Kidney epithelial cell (primary cell): ENCODE measurements around the gene ATF3. TPM values are rescaled to one million over a fixed set of nuclear protein-coding genes. Genes with fewer than 3 reads are reported as not detected.

ENCODE experiments used
- DNase-seq: peaks from one replicate; pipeline ENCODE4 v3.0.0-alpha.2; 2010; ENCODE audit warnings: low read depth
- H3K27me3 ChIP-seq: 2 replicates; pipeline ENCODE4 v1.6.0; 2011; ENCODE audit warnings: low read length; ENCODE audit not compliant: control insufficient read depth, insufficient read depth
- H3K36me3 ChIP-seq: 2 replicates; pipeline ENCODE4 v1.5.1; 2011; ENCODE audit warnings: low read length; ENCODE audit not compliant: control insufficient read depth, insufficient read depth
- H3K4me3 ChIP-seq: 2 replicates; pipeline ENCODE4 v1.5.1; 2011; ENCODE audit warnings: low read depth, mild to moderate bottlenecking, control low read depth, low read length
- total RNA-seq: library from RNA; depleted of rRNA; stranded (reverse); fragments of >200 nt; gene quantifications from 2 replicates; pipeline ENCODE4 v1.2.3, GENCODE V29; 2015
- TF ChIP-seq, protein P1 (sequence below): IDR thresholded peaks from 2 replicates; pipeline ENCODE4 v1.5.1; 2011; ENCODE audit warnings: mild to moderate bottlenecking, moderate library complexity, low read length, control low read depth, inconsistent platforms; ENCODE audit not compliant: insufficient read depth, poor library complexity, severe bottlenecking

ATF3 gene
- total RNA-seq, 1 donor from 2014 or later: 99.2 TPM

- Histone ChIP-seq H3K36me3 (no peaks in the 10 kb centered on the region), H3K27me3 (no peaks in the 10 kb centered on the region), H3K4me3 (no peak overlapping the region)
- TF ChIP-seq, protein P1, sequence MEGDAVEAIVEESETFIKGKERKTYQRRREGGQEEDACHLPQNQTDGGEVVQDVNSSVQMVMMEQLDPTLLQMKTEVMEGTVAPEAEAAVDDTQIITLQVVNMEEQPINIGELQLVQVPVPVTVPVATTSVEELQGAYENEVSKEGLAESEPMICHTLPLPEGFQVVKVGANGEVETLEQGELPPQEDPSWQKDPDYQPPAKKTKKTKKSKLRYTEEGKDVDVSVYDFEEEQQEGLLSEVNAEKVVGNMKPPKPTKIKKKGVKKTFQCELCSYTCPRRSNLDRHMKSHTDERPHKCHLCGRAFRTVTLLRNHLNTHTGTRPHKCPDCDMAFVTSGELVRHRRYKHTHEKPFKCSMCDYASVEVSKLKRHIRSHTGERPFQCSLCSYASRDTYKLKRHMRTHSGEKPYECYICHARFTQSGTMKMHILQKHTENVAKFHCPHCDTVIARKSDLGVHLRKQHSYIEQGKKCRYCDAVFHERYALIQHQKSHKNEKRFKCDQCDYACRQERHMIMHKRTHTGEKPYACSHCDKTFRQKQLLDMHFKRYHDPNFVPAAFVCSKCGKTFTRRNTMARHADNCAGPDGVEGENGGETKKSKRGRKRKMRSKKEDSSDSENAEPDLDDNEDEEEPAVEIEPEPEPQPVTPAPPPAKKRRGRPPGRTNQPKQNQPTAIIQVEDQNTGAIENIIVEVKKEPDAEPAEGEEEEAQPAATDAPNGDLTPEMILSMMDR: no peak
- no peak for DNase-seq
These were observed 37.3 kb downstream of the ATF3 start for GRCh38 chr1:212645546-212646543.

DNA sequence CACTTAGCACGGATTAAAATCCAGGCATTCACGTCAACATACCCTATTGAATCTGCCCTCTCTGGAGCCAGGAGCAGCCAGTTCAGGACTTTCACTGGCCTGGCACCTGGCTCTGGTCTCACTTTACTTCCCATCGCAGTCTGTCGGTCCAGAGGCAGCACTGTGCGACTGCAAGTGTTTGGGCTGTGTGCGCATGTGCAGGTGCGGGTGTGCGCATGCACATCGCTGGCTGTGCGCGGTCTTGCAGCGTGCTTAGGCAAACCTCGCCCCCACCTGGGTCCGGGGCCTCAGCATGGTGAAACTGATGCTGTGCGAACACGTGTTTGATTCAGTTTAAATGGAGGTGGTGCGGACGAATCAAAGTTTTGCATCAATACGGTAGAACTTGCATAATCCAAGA, 38.0 kb downstream of the ATF3 start:
- no peak overlapping the region for H3K4me3 ChIP-seq
- TF ChIP-seq, protein P1: no peak
- no peak for DNase-seq
- no peaks in the 10 kb centered on the region for H3K27me3 ChIP-seq
- H3K36me3 ChIP-seq: no peaks in the 10 kb centered on the region

DNA sequence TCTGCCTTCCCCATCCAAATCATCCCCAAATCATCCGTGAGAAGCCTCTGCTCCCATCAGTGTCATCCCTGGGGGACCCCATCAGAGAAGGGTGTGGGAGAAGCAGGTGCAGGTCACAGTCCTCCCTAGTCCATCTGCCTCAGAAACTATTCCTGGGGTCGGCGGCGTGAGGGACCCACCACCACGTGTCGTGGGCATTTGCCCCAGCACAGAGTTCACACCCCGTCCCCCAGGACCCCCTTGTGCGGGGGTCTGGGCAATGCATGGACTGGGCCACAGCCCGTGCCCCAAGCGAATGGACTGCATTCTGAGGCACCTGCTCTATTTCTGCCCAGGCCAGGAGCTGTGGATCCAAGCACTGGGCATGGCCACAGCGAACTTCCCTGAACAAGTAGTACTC, 38.4 kb downstream of the ATF3 start:
- H3K36me3 ChIP-seq: no peaks in the 10 kb centered on the region
- TF ChIP-seq, protein P1: no peak
- no peaks in the 10 kb centered on the region for H3K27me3 ChIP-seq
- no peak for DNase-seq
- H3K4me3 ChIP-seq: no peak overlapping the region

DNA sequence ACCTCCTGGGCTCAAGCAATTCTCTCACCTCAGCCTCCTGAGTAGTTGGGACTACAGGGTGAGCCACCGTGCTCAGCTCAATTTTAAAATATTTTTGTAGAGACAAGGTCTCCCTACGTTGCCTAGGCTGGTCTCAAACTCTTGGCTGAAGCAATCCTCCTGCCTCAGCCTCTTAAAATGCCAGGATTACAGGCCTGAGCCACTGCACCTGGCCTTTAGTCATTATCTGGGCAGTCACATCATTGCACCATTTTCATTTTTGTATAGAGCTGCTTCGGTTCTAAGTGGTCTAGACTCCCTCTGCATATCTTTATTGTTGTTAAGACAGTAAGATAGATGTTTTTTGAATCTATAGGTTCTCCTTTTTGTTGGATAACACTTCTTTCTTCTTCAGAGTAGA, 39.9 kb downstream of the ATF3 start:
- Histone ChIP-seq H3K27me3 (no peaks in the 10 kb centered on the region), H3K36me3 (no peaks in the 10 kb centered on the region), H3K4me3 (no peak overlapping the region)
- no peak for DNase-seq
- TF ChIP-seq, protein P1: no peak

DNA sequence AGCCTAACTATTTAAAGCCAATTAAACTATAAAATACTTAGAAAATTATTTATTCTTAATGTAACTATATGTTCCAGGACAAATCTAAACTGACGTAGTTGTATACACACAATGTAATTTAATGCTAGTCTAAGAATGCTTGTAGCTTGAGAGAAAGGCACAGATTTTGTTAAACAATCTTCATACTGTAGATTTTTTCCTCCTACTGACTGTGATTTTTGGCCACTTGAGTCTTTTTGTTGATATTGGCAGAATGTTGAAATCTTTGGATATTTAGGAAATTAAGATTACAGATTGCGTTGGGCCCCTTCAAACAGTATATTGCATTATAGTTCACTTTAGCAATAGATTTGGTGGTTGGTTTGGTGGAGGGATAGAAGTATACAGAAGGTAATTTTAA, 40.5 kb downstream of the ATF3 start:
- no peak overlapping the region for H3K4me3 ChIP-seq
- TF ChIP-seq, protein P1: no peak
- no peaks in the 10 kb centered on the region for H3K36me3 ChIP-seq
- H3K27me3 ChIP-seq: no peaks in the 10 kb centered on the region
- DNase-seq: no peak
